TTC549 (cell line): Measurements from ENCODE around the gene ID2.

ENCODE experiments used
- FAIRE-seq: peaks from 2 replicates; lab custom pipeline; 2012; peaks lifted over from hg19 to GRCh38; lab: Jason Lieb, UNC

The ID2 gene

DNA sequence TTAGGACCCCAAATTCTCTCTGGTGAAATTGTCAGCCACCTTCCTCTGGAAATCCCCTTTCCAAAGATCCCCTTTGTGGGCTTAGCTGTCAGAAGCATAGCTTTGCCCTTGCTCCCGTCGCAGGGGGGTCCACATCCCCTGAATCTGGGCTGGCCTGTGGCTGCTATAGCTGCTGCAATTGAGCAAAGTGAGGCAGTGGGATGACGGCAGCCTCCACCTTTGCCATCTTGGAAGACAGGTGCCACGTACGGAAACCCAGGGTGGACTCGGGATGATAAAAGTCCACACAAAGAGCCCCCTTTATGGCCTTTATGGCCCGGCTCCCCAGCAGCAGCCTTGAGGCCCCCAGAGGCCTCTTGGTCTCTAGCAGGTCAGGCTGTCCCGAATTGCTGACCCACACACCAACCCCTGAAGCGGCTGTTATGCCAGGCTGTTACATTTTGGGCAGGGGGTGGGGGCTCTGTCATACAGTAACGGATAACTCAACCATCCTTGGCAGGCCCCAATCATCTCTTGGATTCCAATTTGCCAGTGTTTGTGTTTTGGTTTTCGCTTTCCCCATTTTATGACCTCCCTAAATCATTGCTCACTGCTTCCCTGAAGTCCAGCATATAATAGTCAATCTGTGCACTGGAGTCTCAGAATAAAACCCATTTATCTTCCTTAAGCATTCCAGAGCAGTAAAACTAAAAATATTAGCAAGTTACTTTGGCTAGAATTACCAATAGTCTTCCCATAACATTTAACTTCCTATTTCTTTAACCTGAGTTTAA, 33.2 kb upstream of the ID2 start:
- no peak for FAIRE-seq

DNA sequence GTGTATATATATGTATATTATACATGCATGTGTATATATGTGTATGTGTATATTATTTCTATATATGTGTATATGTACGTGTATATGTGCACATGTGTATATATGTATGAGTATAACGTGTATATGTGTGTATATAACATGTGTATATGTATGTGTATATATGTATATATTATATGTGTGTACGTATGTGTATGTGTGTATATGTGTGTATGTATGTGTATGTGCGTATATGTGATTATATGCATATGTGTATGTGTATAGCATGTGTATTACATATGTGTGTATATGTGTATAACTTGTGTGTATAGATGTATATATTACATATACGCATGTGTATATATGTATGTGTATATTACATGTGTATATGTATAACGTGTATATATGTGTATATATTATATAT, 32.1 kb upstream of the ID2 start:
- FAIRE-seq = peak; percentile 68

DNA sequence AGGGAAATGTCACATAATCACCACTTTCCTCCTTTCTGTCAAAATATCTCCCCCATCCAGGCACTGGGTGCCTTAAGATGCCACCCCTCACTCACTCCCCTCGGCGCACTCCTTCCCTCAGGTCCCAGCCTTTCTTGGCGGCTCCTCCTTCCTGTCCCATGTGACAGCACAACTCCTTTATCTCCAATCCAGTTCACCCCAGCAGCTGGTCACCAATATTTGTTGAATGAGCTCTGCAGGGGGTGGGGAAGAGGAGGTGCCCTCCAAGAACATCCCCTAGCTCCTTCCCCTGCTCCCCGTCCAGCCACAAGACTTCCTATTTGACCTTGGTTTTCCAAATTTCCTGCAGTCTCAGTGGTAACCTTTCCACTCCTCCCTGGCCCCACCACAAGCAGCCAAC, 31.6 kb upstream of the ID2 start:
- no peak for FAIRE-seq

DNA sequence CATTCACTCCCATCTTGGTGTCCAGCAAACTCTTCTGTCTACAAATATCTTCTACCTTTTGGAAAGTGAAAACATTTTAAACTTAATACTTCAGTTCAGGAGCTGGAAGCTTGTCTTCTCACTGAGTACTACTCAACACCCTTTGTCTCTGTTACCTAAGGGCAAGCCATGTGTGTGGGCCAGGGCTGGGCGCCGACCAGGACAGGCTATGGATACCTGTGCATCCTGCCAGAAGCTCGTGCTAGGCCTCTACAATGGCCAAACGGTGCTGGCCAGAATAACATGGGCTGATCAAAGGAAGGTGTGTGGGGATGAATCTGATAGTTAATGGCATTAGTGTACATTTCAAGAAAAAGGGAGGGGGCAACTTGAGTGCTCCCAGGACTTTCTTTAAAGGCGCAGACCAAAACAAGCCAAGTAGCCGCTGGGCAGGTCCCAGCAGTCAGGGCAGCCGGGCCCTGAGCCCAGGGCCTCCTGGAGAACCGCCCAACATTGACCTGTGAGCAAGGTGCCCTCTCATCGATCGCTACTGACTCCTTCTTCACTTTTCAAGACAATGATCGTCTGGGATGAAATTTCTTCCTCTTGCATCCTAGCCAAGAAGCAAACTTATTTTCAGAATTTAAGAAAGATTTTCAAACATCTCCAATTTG, 29.0 kb upstream of the ID2 start:
- FAIRE-seq = no peak

DNA sequence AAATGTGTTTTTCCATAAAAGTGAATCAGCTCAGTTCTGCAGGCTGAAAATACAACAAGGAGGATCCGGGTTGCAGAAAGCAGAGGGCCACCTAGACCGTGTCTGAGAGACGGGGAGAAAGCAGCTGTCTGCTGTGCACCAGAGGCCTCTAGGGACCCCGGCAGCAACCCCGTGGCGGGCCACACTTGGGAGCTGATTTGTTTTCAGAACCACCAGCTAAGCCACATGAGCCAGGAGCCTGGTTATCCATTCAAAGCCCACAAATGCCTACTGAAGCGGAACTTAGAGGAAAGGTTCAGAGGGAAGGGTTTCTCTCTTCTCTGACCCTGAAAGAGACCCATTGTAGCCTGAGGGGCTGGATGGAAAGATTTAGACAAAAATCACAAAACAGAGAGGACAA, 28.4 kb upstream of the ID2 start:
- FAIRE-seq = no peak

DNA sequence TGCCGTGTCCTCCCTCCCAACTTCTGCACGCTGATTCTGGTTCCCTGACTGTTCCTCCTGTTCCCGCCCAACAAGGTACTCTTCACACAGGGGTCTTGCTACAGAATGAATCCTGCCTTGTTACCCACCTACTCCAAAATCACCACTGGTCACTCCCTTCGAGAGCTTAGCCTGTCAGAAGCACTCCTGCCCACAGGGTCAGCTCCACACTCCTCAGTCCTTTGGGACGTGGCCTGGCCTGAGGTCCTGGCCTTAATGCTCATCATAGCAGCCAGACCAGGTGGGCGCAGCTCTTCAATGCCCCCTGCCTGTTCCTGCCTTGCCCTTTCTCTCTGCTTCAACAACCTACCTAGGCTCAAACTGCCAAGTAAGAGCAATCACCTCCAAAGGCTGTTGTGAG, 27.8 kb upstream of the ID2 start:
- FAIRE-seq = no peak

DNA sequence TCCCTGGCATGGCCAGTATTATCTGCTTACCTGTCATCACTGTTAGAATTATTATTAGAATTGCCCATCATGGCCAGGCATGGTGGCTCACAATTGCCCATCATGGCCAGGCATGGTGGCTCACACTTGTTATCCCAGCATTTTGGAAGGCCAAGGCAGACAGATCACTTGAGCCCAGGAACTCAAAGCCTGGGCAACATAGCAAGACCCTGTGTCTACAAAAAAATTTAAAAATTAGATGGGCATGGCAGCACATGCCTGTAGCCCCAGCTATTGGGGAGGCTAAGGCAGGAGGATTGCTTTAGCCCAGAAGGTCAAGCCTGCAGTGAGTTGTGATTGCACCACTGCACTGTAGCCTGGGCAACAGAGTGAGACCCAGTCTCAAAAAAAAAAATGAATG, 27.4 kb upstream of the ID2 start:
- FAIRE-seq = no peak

DNA sequence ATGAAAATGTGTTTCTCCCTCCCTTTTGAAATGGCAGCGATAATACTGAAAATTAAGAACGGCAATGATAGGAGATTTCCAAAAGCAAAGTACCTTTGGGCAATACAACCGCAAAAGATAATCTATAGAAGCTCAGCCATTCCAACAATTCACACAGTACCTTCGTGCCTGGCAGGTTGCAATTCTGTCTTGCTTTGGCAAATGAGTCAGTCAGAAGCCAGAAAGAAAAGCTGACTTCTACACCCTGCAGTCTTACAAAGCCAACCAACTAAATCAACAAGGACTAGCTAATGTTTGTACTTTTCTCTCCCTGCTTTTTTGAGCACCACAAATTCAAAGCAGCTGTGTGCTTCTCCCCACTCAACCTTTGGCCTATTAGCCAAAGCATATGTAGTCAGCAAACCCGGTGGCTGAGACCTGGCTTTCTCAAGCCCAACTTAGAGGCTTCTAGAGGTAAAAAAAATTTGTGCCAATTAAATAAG, 25.7 kb upstream of the ID2 start:
- FAIRE-seq = no peak

DNA sequence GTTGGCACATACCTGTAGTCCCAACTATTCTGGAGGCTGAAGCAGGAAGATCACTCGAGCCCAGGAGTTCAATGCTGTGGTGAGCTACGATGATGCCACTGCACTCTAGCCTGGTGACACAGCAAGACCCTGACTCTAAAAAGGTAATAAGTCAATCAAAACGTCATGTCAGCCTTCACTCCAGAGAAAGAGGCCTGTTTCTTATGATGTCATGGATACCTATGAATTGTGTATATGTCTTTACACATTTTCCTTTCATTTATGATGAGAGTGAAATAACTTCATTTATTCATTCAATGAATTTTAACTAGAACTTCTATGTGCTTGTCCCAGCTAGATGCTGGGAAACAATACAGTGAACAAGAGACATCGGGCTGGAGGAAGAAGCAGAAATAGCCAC, 25.0 kb upstream of the ID2 start:
- FAIRE-seq = no peak

DNA sequence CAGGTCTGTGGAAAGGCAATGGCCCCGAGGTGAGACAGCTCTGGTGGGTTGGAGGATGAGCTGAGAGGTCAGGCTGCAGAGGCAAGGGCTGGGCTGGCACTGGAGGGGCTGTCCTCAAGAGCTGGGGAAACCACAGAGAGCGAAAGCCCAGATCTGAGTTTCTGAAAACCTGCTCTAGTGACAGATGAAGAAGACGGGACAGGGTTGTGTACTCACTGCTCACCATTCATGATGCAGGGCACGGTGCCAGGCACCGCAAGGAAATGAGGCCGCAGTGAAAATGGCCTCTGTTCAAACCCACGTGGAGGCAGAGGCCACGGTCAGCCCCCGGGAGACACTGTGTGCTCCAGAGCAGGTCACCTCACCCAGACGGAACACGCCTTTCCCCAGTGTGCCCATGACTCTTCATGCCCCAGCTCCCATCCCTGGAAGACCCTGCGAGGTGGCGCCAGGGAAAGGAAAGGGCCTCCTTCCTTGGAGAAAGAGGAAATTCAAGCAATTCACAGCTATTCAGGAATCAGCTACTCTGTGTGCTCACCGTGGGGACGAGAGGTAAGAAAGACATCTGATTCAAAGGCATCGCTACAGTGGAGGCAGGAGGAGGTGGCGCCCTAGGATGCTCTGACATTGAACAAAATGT, 24.3 kb upstream of the ID2 start:
- FAIRE-seq = no peak

DNA sequence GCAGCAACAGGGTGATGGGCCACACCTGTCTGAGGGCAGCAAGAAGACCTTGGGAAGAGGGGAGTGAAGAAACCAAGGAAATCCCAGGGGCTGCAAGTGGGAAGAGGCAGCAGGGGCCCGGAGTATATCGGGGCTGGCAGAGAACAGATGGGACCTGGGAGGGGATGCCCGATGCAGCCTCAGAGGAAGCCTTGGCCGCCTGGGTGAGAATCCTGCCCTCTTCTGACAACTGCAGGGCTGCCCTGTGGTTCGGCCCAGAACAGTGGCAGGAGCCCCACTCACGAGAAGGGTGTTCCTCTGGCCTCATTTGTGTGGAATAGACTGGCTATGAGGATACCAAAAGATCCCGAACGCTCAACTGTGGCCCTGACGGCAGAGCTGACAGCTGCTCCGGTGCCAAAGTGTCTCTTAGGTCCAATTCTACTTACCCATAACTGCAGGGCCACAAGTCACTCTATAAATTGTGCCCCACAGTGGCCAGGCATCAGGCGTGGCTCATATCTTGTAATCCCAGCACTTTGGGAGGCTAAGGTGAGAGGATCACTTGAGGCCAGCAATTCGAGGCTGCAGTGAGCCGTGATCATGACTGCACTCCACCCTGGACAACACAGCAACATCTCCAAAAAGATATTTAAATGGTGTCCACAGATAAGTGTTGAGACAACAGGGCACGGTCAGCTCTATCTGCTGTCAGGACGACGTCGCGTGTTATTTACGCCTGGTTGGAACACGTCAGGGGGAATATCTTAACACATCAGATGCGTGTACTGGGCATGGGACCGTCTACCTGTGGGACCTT, 23.6 kb upstream of the ID2 start:
- no peak for FAIRE-seq

DNA sequence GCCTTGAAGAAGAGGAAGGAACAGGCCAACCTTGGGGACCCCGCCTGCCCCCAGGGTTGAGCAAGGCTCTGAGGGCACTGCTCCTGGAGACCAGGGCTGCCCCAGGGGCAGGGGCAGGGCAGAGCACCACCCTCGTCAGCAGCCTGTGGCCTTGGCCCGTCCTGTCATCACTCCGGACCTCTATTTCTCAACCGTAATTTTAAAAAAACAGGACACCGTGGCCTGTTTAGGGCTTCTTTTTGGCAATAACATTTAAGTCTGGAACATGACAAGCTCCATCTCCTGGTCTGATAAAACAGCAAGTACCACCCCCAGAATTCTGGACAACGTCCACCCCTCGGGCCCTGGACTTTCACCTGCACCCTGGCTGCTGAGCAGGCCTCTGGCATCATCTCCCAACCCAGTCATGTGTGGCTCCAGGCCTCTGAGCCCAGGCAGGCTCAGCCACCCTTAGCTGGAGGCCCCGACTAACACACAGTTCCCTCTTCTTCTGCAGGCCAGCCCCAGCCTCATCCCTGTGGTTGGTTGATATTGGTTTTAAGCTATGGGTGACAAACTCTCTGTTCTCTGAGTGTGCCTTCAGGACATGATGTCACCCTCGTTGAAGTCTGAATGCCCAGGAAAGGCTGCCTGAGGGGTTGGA, 22.6 kb upstream of the ID2 start:
- no peak for FAIRE-seq

DNA sequence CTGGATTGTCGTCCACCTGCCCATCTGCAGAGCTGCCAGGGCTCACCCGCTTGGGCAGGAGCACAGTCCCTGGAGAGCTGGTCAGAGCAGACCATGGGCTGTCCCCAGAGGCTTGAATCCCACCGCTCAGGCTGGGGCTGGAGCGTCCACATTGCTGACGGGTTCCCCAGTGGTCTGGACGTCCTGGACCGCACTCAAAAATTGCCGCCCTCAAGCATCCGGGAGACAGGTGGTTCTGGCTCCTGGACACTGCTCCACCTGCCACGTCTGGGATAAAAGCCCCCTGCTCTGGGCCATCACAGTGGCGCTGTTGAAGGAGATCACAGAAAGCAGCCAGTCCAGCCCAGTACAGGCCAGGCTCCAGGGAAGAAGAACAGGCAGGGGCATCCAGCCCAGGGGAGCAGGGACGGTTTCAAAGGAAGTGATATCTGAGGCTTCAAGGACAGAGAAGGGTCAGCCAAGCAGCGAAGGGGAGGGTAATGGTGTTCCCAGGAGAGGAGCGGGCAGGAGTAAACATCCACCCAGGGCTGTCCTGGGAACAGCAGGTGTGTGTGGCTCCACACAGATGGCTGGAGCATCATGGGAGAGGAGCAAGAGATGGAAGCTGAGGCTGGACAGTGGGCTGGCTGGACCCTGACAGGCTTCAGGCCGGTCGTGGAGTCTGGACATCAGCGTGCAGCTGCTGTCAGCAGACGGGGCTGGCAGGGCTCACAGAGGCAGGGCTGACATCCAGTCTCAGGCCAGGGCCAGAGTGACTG, 21.9 kb upstream of the ID2 start:
- no peak for FAIRE-seq

DNA sequence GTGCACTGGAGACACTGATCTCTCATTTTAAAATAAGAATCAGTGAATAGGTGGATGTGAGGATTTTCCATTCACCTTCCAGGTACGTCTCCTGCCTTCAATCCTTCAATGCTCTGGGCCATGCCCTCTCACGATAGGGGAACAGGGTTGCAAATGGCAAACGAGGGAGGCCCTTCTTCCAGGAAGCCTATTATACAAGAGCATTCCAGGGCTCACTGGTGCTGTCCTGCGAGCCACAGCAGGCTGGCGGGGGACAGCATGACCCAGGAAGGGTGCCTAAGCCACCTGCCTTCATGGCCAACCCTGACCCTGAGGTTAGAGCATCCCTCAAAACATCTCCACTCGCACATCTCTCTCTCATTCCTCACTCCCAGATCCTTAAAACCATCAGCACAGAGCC, 20.6 kb upstream of the ID2 start:
- no peak for FAIRE-seq

DNA sequence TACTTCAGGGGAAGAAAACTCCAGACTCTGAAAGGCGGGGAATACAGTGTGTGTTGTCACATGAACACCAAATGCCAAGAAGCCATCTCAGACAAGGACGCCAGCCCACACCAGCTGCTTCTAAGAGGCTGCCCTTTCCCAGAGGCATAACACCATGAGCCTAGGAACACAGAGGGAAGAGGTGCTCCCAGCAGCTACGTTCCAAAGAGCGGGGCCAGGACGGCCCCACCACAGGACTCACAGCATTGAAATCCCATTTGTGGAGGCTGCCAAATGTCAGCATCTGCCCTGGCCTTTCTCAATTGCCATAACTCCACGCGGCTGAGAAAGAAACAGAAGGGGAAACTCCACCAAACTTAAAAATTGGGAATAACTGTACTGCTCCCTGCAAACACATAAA, 20.1 kb upstream of the ID2 start:
- no peak for FAIRE-seq

DNA sequence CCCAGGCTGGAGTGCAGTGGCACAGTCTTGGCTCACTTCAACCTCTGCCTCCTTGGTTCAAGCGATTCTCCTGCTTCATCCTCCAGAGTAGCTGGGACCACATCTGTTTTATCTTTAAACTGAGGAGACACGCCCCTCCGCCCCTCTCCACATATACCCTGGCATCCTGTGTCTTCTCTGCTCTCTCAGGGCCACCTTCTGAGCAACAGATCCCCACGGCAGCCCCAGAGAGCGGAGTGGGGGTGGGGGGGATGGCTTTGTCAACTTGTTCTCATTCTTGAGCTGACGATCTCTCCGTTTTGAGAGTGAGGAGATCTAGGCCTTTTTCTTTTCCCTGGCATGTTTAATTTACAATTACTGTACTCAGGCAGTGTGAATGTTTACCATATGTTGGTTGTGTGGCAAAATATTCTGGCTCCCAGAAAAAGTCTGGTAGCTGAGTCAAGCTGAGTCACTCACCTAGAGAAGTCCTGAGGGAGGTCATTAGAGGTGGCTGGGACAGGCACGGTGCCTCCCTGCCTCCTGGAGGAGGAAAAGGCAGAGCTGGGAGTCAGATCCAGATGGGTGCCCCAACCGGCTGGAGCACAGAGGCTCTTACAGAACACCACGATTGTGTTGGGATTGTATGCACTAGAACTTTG, 19.5 kb upstream of the ID2 start:
- no peak for FAIRE-seq

DNA sequence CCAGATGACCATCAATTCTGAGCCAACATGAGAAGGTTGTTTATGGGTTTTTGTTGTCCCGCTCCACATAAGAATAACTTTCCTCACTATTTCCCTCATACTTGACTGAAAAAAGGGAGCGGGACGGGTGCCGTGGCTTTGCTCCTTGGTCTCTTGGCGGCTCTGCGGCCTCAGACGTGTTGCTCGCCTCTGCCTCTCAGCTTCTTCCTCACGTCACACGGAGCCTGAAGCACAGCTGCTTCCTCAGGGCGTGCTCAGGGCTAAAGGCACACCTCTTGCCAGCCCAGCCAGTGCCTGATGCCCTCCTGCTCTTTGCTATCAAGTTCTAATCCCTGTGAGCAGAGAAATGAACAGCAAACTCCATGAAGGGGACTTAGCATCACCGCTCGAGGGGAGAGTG, 17.9 kb upstream of the ID2 start:
- no peak for FAIRE-seq

DNA sequence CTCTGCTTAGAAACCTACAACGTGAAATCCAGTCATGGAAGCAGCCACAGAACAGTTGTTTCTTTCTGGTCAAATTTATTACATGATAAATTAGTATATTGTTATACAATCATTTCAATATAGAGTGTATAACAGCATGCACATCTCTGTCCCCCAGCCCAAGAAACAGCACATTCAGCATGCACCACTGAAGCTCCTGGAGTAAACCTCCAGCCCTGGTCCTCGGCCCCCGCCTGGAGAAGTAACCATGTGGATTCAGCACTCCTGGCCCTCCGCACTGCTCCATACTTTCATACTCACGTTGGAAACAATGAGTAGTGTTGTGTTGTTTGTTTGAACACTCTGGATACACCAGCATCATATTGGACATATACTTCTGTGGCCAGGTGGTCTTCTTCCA, 15.3 kb upstream of the ID2 start:
- no peak for FAIRE-seq

DNA sequence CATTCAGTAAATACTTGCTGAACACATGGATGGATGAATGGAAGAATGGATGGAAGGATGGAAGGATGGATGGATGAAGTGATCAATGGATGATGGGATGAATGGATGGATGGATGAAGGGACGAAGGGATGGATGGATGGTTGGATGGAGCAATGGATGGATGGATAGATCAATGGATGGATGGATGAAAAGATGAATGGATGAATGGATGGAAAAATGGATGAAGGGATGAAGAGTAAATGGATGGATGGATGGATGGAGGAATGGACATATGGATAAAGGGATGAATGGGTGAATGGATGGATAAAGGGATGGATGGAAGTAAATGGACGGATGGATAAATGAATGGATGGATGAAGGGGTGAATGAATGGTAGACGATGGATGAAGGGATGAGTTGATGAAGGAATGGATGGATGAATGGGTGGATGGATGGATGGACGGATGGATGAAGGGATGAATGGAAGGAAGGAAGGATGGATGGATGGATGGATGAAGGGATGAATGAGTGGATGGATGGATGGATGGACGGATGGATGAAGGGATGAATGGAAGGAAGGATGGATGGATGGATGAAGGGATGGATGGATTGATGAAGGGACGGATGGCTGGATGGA, 13.9 kb upstream of the ID2 start:
- no peak for FAIRE-seq

DNA sequence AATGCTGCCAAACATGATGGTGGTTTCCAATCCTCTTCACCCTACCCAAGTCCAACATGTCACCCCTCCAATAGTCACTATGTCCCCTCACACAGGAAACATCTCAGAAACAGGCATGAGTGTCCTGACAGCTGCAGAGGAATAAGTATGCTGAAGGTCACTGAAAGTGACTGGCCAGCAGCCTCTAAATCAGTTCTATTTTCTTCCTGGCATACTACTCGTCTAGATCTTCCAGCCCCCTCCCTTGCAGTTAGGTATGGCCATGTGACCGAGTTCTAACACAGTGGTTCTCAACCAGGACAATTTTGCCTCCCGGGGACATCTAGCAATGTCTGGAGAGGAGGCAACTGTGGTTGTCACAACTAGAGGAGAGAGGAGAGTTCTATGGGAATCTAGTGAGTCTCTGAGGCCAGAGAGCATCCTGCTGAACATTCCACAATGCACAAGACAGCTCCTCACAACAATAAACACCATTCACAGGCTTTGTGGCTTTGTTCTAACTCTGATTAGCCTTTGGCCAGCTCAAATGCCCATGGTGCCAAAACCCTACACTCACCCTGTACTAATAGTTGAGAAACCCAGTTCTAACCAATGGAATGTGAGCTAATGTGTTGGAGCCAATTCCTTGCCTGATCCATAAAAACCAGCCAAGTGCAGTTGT, 12.6 kb upstream of the ID2 start:
- FAIRE-seq = no peak
